Left ventricle myocardium inferior (tissue), 1 donor: Measurements from ENCODE around the gene PLA2G1B. TPM values are rescaled to one million over a fixed set of nuclear protein-coding genes. Genes with fewer than 3 reads are reported as not detected.

ENCODE experiments used
- DNase-seq: peaks from one replicate; pipeline ENCODE4 v3.0.0-alpha.2; 2020
- H3K27ac ChIP-seq: fragments of 200-600 bp; replicated peaks from 2 replicates; pipeline ENCODE4 v1.8.0; 2021
- H3K27me3 ChIP-seq: fragments of 200-600 bp; 2 replicates; pipeline ENCODE4 v1.8.0; 2021; ENCODE audit warnings: low read depth
- H3K36me3 ChIP-seq: fragments of 200-600 bp; 2 replicates; pipeline ENCODE4 v1.8.0; 2021
- H3K4me1 ChIP-seq: fragments of 200-600 bp; 2 replicates; pipeline ENCODE4 v1.8.0; 2021
- H3K4me3 ChIP-seq: fragments of 200-600 bp; 2 replicates; pipeline ENCODE4 v1.8.0; 2021; ENCODE audit warnings: mild to moderate bottlenecking, moderate library complexity
- H3K9me3 ChIP-seq: fragments of 200-600 bp; replicated peaks from 2 replicates; pipeline ENCODE4 v1.8.0; 2021
- CTCF ChIP-seq: fragments of 200-600 bp; IDR thresholded peaks from 2 replicates; pipeline ENCODE4 v1.8.0; 2021; ENCODE audit warnings: antibody characterized with exemption, mild to moderate bottlenecking, borderline replicate concordance
- intact Hi-C: fragments of 100-400 bp; cut with micrococcal nuclease; formaldehyde crosslinking; loops from one replicate; pipeline ENCODE4 v1.11.0; 2022
- long read RNA-seq: library from polyadenylated mRNA; unstranded; transcript quantifications from one replicate; pipeline ENCODE4 v2.0.0, GENCODE V29; 2021
- total RNA-seq: library from RNA; stranded (reverse); fragmentation: NEBNext Ultra II Directional; extraction: Animal tissue kit (Norgen Biotek cat#: 25700); gene quantifications from one replicate; pipeline ENCODE4 v1.2.1, GENCODE V29; 2021
- donor health status: DM: no; HTN: yes; CAD: no; lungs with severe emphysema.

The PLA2G1B gene
- total RNA-seq: not detected
- long read RNA-seq: 0 reads

GRCh38 chr12:120327593-120327992 lies at the start of gene PLA2G1B:
Gene PLA2G1B, minus strand, starts transcription at chr12:120327779. Its CDS starts 26 bp downstream, at chr12:120327753.
- DNase-seq: no peak
- Histone ChIP-seq H3K4me3 (no peak within 1 kb of the TSS), H3K4me1 (peaks cover 7% of the 10 kb centered on the region), H3K27ac (no peak within 1 kb of the TSS), H3K36me3 (no peaks in the 10 kb centered on the region), H3K27me3 (peaks cover 12% of the 10 kb centered on the region), H3K9me3 (no peaks in the 10 kb centered on the region)
- intact Hi-C loops: no loop called here
- TF ChIP-seq CTCF: no peak

- H3K4me3 ChIP-seq: no peak overlapping the region
- H3K27me3 ChIP-seq: peaks cover 49% of the 10 kb centered on the region
- intact Hi-C loops: no loop called here
- H3K4me1 ChIP-seq: peaks cover 10% of the 10 kb centered on the region
- no peak for TF ChIP-seq CTCF
- no peak for DNase-seq
- no peaks in the 10 kb centered on the region for H3K9me3 ChIP-seq
- H3K27ac ChIP-seq: no peak overlapping the region
- no peaks in the 10 kb centered on the region for H3K36me3 ChIP-seq
Measured at GRCh38 chr12:120376934-120377572, 49.5 kb upstream of the PLA2G1B start.

- no peaks in the 10 kb centered on the region for H3K36me3 ChIP-seq
- peaks cover 5% of the 10 kb centered on the region for H3K4me1 ChIP-seq
- H3K9me3 ChIP-seq: no peaks in the 10 kb centered on the region
- H3K4me3 ChIP-seq: no peak overlapping the region
- no peak for DNase-seq
- intact Hi-C loops: no loop called here
- no peak overlapping the region for H3K27ac ChIP-seq
- no peak for TF ChIP-seq CTCF
- peaks cover 49% of the 10 kb centered on the region for H3K27me3 ChIP-seq
Measured at GRCh38 chr12:120376416-120376815, 48.8 kb upstream of the PLA2G1B start.

- Histone ChIP-seq H3K4me1 (peaks cover under 1% of the 10 kb centered on the region), H3K9me3 (no peaks in the 10 kb centered on the region), H3K27ac (no peak overlapping the region), H3K36me3 (no peaks in the 10 kb centered on the region), H3K27me3 (peaks cover 53% of the 10 kb centered on the region), H3K4me3 (no peak overlapping the region)
- no peak for DNase-seq
- intact Hi-C loops: no loop called here
- TF ChIP-seq CTCF: no peak
Measured at GRCh38 chr12:120376009-120376408, 48.4 kb upstream of the PLA2G1B start.

GRCh38 chr12:120373683-120374082 lies 46.1 kb upstream of the PLA2G1B start:
- TF ChIP-seq CTCF: no peak
- Histone ChIP-seq H3K27me3 (peaks cover 72% of the 10 kb centered on the region), H3K4me1 (peaks cover 9% of the 10 kb centered on the region), H3K27ac (no peak overlapping the region), H3K9me3 (no peaks in the 10 kb centered on the region), H3K36me3 (no peaks in the 10 kb centered on the region), H3K4me3 (no peak overlapping the region)
- no peak for DNase-seq
- intact Hi-C loops: no loop called here
